A673 (cell line): ENCODE measurements around the gene SPATA31C1.
"Not testable (repeated sequence)": the region's sequence is repeated elsewhere in the genome, so short reads cannot be mapped to it uniquely, and the experiment has no call there.

Source experiments
- CTCF ChIP-seq: fragments of 300-800, 200-600 bp; sonication (generic); conservative IDR thresholded peaks from 2 replicates; pipeline ENCODE4 v1.5.1; 2017; ENCODE audit warnings: low read depth, mild to moderate bottlenecking, antibody characterized with exemption, low read length, moderate library complexity, mixed read lengths
- EZH2 ChIP-seq: fragments of 200-600 bp; sonication (generic); IDR thresholded peaks from 2 replicates; pipeline ENCODE4 v1.6.1; 2017; ENCODE audit warnings: borderline replicate concordance, low read depth, mild to moderate bottlenecking, mixed read lengths, antibody characterized with exemption, low read length; ENCODE audit not compliant: poor library complexity, severe bottlenecking

- TF ChIP-seq CTCF, EZH2: not testable (repeated sequence)
These were observed 21.3 kb downstream of the SPATA31C1 start for GRCh38 chr9:87939096-87939495.
